ENCODE data around the gene BCL2L13.
A peak's percentile ranks its signal among the peaks of the same experiment; 100 is the strongest.
"Not testable (repeated sequence)": the region's sequence is repeated elsewhere in the genome, so short reads cannot be mapped to it uniquely, and the experiment has no call there.

The BCL2L13 gene

DNA sequence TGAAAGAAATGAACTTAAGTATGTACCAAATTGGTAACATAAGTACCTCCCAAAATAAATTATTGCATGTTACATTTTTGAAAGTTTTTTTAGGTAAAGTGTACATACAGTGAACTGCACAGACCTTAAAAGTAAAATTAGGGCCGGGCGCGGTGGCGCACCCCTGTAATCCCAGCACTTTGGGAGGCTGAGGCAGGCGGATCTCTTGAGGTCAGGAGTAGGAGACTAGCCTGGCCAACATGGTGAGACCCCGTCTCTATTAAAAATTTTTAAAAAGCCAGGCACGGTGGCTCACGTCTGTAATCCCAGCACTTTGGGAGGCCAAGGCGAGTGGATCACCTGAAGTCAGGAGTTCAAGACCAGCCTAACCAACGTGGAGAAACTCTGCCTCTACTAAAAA lies 1.7 kb upstream of the BCL2L13 start:
- not testable (repeated sequence) for DNase-seq

- DNase-seq, result no peak
Observed at GRCh38 chr22:17637490-17638181, 921 bp upstream of the BCL2L13 start.

DNA sequence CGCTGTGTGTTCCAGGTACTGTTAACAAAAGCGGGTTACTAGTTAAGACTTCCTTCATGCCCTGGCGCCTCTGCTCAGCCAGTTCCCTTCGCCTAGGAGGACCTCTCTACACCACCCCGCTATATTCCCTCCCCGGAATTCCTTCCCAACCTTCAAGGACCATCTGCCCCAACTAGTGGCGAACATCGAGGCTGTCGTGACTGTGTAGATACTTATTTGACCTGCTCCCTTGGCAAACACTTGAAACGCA lies 450 bp upstream of the BCL2L13 start:
- DNase-seq, result no peak

GRCh38 chr22:17639247-17639741 lies 737 bp downstream of the BCL2L13 start:
- peak; percentile 35 for DNase-seq

DNA sequence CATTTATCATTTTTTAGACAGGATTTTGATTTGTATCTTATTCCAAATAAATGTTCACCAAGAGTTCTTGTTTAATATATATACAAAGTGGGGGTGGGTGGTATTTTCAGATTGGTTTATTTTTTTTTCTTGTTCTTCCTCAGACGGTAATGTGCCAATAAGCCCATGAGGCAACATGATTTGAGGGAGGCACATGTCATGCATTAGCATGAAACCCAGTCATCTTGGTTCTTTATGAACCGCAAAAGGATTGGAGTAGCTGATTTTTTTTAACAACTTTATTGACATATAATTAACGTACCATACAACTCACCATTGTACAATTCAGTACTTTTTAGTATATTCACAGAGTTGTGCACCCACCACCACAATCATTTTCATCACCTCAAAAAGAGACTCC lies 2.7 kb downstream of the BCL2L13 start:
- no peak for DNase-seq

- not testable (repeated sequence) for DNase-seq
Observed at GRCh38 chr22:17642357-17642756, 3.8 kb downstream of the BCL2L13 start.

DNA sequence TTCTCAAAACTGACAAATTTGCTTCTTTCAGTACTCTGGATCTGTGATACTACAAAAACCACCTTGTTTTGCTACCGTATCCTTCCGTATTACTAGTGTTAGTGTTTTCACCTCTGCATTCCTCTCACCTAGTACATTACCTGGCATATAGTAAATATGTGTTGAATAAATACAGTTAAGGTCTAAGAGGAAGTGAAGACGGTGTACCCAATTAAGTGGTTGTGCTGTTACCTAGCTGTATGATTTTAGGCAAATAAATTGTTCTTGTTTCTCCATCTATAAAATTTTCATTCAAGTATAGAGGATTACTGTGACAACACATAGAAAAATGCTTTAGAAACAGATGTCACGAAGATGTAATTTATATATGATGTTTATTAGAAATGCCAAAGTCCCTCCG lies 8.9 kb downstream of the BCL2L13 start:
- no peak for DNase-seq

DNA sequence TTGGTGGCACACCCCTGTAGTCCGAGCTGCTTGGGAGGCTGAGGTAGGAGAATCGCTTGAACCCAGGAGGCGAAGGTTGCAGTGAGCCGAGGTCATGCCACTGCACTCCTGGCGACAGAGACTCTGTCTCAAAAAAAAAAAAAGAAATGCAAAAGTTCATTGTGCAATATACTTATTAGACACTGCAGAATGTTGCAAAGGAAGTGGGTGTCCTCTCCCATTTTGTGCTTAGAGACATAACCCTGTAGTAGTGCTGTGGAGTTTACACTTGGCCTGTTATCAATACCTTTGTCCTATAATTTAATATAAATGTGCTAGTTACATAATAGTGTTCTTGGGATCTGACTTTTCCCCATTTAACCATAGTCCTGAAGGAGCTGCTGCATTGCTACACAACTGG lies 9.4 kb downstream of the BCL2L13 start:
- no peak for DNase-seq

- DNase-seq, result no peak
Observed at GRCh38 chr22:17648569-17648968, 10.0 kb downstream of the BCL2L13 start.

DNA sequence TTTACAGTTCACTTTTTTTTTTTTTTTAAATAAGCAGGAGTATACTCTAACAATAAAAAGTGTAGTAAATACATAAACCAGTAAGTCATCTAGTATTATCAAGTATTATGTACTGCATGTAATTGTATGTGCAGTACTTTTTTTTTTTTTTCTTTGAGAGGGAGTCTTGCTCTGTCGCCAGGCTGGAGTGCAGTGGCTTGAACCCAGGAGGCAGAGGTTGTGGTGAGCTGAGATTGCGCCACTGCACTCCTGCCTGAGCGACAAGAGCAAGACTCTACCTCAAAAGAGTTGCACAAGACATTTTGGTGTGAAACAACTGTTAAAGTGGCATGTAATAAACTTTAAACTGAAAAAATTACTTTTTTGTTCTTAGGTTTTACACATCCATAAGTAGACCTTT lies 16.7 kb downstream of the BCL2L13 start:
- no peak for DNase-seq

DNA sequence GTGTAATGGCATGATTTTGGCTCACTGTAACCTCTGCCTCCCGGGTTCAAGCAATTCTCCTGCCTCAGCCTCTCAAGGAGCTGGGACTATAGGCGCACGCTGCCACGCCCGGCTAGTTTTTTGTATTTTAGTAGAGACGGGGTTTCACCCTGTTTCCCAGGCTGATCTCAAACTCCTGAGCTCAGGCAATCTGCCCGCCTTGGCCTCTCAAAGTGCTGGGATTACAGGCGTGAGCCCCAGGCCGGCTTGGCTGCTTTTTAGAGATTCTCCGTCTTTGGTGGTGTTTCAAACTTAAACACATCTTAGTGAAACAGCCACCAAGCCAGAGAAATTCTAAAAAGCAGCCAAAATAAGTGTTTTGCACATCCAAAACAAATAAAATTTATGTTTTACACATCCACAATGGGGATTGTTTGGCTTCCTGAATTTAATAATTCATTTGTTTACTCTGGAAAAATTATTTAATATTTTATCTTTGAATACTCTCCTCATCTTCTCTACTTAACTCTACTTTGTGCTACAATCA lies 18.4 kb downstream of the BCL2L13 start:
- no peak for DNase-seq

- DNase-seq, result no peak
Observed at GRCh38 chr22:17664414-17665055, 26.0 kb downstream of the BCL2L13 start.

GRCh38 chr22:17665248-17665647 lies 26.7 kb downstream of the BCL2L13 start:
- no peak for DNase-seq

GRCh38 chr22:17665854-17666253 lies 27.3 kb downstream of the BCL2L13 start:
- DNase-seq, result no peak

DNA sequence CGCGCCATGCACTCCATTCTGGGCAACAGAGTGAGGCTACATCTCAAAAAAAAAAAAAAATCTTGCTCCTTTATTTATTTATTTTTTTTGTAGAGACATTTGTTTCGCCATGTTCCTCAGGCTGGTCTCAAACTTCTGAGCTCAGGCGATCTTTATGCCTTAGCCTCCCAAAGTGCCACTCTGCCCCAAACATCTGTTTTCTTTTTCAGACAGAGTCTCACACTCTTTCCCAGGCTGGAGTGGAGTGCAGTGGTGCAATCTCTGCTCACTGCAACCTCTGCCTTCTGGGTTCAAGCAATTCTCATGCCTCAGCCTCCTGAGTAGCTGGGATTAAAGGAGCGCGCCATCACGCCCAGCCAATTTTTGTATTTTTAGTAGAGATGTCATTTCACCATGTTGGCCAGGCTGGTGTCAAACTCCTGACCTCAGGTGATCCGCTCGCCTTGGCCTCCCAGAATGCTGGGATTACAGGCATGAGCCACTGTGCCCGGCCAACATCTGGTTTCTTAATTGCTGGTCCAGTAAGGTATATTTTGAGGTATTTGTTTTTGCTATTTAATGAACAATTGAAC lies 33.0 kb downstream of the BCL2L13 start:
- DNase-seq, result not testable (repeated sequence)

GRCh38 chr22:17672417-17672991 lies 33.9 kb downstream of the BCL2L13 start:
- DNase-seq, result no peak

DNA sequence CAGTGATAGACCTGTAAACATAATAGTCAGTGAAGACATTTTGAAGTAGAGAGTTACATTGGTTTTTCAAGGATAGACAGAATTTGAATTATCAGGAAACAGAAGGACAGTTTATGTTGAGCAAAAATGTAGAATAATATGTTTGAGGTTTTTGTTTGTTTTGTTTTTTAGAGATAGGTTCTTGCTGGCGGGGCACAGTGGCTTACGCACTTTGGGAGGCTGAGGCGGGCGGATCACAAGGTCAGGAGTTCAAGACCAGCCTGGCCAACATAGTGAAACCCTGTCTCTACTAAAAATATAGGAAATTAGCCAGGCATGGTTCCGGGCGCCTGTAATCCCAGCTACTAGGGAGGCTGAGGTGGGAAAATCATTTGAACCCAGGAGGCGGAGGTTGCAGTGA lies 35.6 kb downstream of the BCL2L13 start:
- DNase-seq, result no peak

- DNase-seq, result no peak
Observed at GRCh38 chr22:17675584-17675983, 37.0 kb downstream of the BCL2L13 start.

DNA sequence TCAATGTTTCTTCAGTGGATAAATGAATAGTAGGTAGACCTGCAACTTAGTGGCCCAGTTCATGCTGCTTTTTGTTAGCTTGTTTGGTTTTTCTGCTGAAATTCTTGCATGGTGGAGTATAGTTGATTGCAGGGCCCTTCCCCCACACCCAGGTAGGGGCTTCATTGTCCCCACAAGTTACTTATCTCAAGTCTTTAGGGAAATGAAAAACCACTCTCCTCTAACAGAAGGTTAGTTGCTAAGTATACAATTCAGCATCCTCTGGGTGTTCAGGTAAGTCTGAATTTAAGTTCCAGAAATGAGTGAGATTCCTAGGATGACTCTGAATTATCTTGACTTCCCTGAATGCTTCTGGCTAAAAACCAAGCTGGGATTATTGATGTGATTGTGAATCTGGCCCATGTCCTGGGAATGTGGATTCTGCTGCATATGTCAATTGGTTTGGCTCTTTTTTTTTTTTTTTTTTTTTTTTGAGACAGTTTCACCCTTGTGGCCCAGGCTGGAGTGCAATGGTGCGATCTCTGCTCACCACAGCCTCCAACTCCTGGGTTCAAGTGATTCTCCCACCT lies 40.3 kb downstream of the BCL2L13 start:
- no peak for DNase-seq

DNA sequence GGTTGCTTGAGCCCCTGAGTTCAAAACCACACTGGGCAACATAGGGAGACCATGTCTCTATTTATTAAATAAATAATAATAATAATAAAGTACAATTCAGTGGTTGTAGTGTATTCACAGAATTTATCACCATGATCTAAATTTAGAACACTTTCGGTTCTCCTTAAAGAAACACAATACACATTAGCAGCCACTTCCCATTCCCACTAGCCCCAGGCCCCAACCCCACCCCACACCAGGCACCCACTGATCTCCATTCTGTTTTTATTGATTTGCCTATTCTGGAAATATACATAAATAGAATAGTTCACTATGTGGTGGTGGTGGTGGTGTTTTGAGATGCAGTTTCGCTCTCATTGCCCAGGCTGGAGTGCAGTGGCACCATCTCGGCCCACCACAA lies 45.7 kb downstream of the BCL2L13 start:
- DNase-seq, result no peak

DNA sequence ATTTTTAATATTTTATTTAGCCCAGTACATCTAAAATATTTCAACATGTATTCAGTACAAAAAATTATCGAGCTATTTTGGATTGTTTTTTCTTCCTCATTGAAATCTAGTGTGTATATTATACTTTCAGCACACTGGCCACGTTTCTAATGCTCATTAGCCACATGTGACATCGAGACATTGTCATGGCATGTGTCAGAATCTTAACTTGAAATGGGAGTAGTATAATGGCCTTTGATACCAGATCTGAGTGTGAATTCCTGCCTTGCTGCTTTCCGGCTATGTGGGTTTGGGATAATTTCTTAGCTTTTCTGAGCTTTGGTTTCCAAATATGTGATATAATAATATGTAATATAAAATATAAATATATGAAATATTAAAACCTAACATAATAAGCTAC lies 54.3 kb downstream of the BCL2L13 start:
- no peak for DNase-seq

GRCh38 chr22:17694193-17694592 lies 55.6 kb downstream of the BCL2L13 start:
- DNase-seq, result no peak

DNA sequence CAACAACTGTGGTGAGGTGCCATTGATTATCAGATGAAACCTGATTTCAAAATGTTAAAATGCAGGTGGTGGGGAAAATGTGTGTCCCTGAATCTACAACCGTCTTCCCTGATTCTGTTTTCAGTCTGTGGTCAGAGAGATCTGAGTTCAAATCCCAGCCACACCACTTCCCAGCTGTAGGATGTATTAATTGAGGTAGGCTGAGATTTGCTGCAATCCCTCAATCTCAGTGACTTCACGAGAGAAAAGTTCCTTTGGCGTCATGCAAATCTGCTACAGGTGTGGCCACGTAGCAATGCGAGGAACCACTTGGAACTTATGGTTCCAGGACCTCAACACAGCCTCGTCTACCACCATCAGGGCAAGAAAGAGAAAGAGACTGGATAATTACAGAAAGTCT lies 56.2 kb downstream of the BCL2L13 start:
- DNase-seq, result no peak
